Measurements from ENCODE around the gene DNAJB8. TPM values are rescaled to one million over a fixed set of nuclear protein-coding genes. Genes with fewer than 3 reads are reported as not detected.

Gene DNAJB8
- total RNA-seq, 1 donor from 2014 or later = not detected

DNA sequence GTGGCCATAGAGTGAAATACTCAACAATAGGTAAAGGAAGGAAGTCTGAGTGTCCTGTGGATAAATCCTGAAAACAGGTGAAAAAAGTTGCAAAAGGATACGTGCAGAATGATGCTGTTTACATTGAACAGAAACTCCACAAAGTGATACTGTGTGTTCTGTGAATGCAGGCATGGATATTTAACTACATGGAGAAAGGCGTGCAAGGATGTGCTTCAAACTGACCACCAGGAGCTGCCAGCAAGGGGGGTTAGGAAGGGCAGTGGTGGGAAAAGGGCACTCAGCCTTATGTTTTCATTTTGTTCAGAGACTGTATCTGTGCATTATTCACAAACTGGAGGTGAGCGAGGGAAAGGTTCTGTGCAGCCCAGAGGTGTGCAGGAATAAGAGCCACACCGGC is 47.4 kb downstream of the DNAJB8 start:
- Histone ChIP-seq H3K79me2 (ENCODE audit: insufficient read depth, low read length) (no peaks in the 10 kb centered on the region), H2AFZ (ENCODE audit: low read depth, low read length) (no peak overlapping the region), H3K4me3 (ENCODE audit: insufficient read depth, low read depth, low read length) (no peak overlapping the region), H3K9me3 (ENCODE audit: insufficient read depth, low read depth, low read length) (peaks cover 7% of the 10 kb centered on the region), H3K27me3 (ENCODE audit: insufficient read depth, low read length) (peaks cover 13% of the 10 kb centered on the region), H3K36me3 (ENCODE audit: insufficient read depth, low read length) (no peaks in the 10 kb centered on the region), H4K20me1 (ENCODE audit: insufficient read depth, low read length) (peaks cover 25% of the 10 kb centered on the region), H3K9ac (ENCODE audit: low read length) (no peak overlapping the region), H3K4me2 (ENCODE audit: low read length) (no peak overlapping the region), H3K4me1 (ENCODE audit: insufficient read depth, low read length) (peaks cover 16% of the 10 kb centered on the region), H3K27ac (ENCODE audit: low read depth, low read length) (no peak overlapping the region)
- FAIRE-seq (no peak), DNase-seq (ENCODE audit: low read depth) (no peak)
- H3K4me3 Mint-ChIP-seq (ENCODE audit: unreplicated experiment) = no peak overlapping the region
- H3K9me3 Mint-ChIP-seq (ENCODE audit: unreplicated experiment) = peaks cover 6% of the 10 kb centered on the region
- H3K4me1 Mint-ChIP-seq (ENCODE audit: low read depth, unreplicated experiment) = peaks cover 5% of the 10 kb centered on the region
- TF ChIP-seq, protein P1, sequence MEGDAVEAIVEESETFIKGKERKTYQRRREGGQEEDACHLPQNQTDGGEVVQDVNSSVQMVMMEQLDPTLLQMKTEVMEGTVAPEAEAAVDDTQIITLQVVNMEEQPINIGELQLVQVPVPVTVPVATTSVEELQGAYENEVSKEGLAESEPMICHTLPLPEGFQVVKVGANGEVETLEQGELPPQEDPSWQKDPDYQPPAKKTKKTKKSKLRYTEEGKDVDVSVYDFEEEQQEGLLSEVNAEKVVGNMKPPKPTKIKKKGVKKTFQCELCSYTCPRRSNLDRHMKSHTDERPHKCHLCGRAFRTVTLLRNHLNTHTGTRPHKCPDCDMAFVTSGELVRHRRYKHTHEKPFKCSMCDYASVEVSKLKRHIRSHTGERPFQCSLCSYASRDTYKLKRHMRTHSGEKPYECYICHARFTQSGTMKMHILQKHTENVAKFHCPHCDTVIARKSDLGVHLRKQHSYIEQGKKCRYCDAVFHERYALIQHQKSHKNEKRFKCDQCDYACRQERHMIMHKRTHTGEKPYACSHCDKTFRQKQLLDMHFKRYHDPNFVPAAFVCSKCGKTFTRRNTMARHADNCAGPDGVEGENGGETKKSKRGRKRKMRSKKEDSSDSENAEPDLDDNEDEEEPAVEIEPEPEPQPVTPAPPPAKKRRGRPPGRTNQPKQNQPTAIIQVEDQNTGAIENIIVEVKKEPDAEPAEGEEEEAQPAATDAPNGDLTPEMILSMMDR (IDR thresholded peaks at IDR 0.05; ENCODE audit: insufficient read depth, low read depth, low read length) = no peak
- no peak for TF ChIP-seq EZH2 (IDR thresholded peaks at IDR 0.05; ENCODE audit: insufficient read depth, low read length)
- H3K27me3 Mint-ChIP-seq (ENCODE audit: low read depth, unreplicated experiment) = peaks cover 61% of the 10 kb centered on the region
- peaks cover 4% of the 10 kb centered on the region for H3K36me3 Mint-ChIP-seq (ENCODE audit: low read depth, unreplicated experiment)
- H3K27ac Mint-ChIP-seq (ENCODE audit: unreplicated experiment) = no peak overlapping the region

DNA sequence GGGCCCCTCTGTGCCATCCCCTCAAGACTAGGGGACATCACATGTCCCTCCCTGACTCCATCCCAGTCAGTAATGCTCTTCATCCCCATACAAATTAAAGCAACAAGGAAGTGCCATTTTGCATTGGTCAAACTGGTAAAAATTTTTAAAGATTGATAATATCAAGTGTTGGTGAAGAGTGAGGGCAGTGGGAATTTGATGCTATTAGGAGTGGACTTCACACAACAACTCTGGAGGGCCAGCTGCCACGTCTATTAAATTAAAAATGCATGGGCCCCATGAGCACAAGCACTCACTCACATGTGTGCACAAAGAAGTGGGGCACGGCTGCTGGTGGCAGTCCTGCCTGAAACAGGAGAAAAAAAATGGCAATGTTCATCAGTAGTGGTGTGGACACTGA is 47.8 kb downstream of the DNAJB8 start:
- Histone ChIP-seq H3K27ac (ENCODE audit: low read depth, low read length) (no peak overlapping the region), H3K4me3 (ENCODE audit: insufficient read depth, low read depth, low read length) (no peak overlapping the region), H3K9me3 (ENCODE audit: insufficient read depth, low read depth, low read length) (peaks cover 7% of the 10 kb centered on the region), H3K9ac (ENCODE audit: low read length) (no peak overlapping the region), H2AFZ (ENCODE audit: low read depth, low read length) (no peak overlapping the region), H3K79me2 (ENCODE audit: insufficient read depth, low read length) (no peaks in the 10 kb centered on the region), H3K36me3 (ENCODE audit: insufficient read depth, low read length) (no peaks in the 10 kb centered on the region), H4K20me1 (ENCODE audit: insufficient read depth, low read length) (peaks cover 25% of the 10 kb centered on the region), H3K27me3 (ENCODE audit: insufficient read depth, low read length) (peaks cover 13% of the 10 kb centered on the region), H3K4me1 (ENCODE audit: insufficient read depth, low read length) (peaks cover 16% of the 10 kb centered on the region), H3K4me2 (ENCODE audit: low read length) (no peak overlapping the region)
- Mint-ChIP-seq H3K4me3 (ENCODE audit: unreplicated experiment) (no peak overlapping the region), H3K4me1 (ENCODE audit: low read depth, unreplicated experiment) (peaks cover 5% of the 10 kb centered on the region), H3K27ac (ENCODE audit: unreplicated experiment) (no peak overlapping the region), H3K27me3 (ENCODE audit: low read depth, unreplicated experiment) (peaks cover 57% of the 10 kb centered on the region), H3K36me3 (ENCODE audit: low read depth, unreplicated experiment) (peaks cover 4% of the 10 kb centered on the region), H3K9me3 (ENCODE audit: unreplicated experiment) (peaks cover 6% of the 10 kb centered on the region)
- TF ChIP-seq, protein P1 (IDR thresholded peaks at IDR 0.05; ENCODE audit: insufficient read depth, low read depth, low read length) = no peak
- DNase-seq (ENCODE audit: low read depth) = no peak
- FAIRE-seq = no peak

DNA sequence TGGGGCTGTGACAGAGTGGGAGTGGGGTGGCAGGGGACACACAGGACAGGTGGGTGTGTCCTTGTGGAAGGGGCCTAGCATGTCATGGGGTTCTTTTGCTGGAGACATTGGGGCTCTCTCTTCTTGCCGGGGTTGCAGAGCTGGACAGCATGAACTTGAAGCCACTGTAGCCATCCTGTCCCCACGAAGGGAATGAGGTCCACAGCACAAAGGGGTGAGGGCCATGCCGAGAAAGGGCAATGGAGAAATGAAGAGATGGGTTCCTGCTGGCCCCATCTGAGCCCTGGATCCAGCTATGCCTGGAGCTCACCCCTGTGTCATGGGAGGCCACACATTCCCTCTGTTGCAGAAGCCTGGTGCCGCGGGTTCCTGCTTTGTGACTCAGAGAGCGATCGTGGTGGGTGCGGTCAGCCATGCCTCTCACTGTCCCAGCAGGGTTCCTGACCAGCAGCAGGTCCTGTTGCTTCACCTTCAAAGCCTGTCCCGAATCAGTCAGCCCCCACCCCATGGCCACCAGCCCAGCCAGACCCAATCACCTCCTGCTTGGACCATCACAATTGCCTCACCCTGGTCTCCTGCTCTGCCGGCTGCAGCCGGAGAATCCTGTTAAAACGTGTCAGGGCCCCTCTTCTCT is 50.0 kb downstream of the DNAJB8 start:
- H3K4me1 Mint-ChIP-seq (ENCODE audit: low read depth, unreplicated experiment) = peaks cover 5% of the 10 kb centered on the region
- H3K27ac ChIP-seq (ENCODE audit: low read depth, low read length) = no peak overlapping the region
- TF ChIP-seq EZH2 (IDR thresholded peaks at IDR 0.05; ENCODE audit: insufficient read depth, low read length) = no peak
- H2AFZ ChIP-seq (ENCODE audit: low read depth, low read length) = no peak overlapping the region
- H3K9me3 Mint-ChIP-seq (ENCODE audit: unreplicated experiment) = peaks cover 6% of the 10 kb centered on the region
- H3K36me3 ChIP-seq (ENCODE audit: insufficient read depth, low read length) = no peaks in the 10 kb centered on the region
- no peak overlapping the region for H3K4me3 Mint-ChIP-seq (ENCODE audit: unreplicated experiment)
- H3K27me3 ChIP-seq (ENCODE audit: insufficient read depth, low read length) = peaks cover 13% of the 10 kb centered on the region
- peaks cover 16% of the 10 kb centered on the region for H3K4me1 ChIP-seq (ENCODE audit: insufficient read depth, low read length)
- peaks cover 5% of the 10 kb centered on the region for H3K36me3 Mint-ChIP-seq (ENCODE audit: low read depth, unreplicated experiment)
- peak overlapping the region; percentile 65 for H3K4me2 ChIP-seq (ENCODE audit: low read length)
- DNase-seq (ENCODE audit: low read depth) (peak; percentile 74), FAIRE-seq (peak; percentile 59)
- peak overlapping the region; percentile 17 for H3K4me3 ChIP-seq (ENCODE audit: insufficient read depth, low read depth, low read length)
- H3K79me2 ChIP-seq (ENCODE audit: insufficient read depth, low read length) = no peaks in the 10 kb centered on the region
- peaks cover 28% of the 10 kb centered on the region for H4K20me1 ChIP-seq (ENCODE audit: insufficient read depth, low read length)
- H3K9me3 ChIP-seq (ENCODE audit: insufficient read depth, low read depth, low read length) = peaks cover 7% of the 10 kb centered on the region
- H3K27ac Mint-ChIP-seq (ENCODE audit: unreplicated experiment) = no peak overlapping the region
- H3K27me3 Mint-ChIP-seq (ENCODE audit: low read depth, unreplicated experiment) = peaks cover 51% of the 10 kb centered on the region
- H3K9ac ChIP-seq (ENCODE audit: low read length) = no peak overlapping the region
